NCI-H748 (cell line): ENCODE data around the gene RTEL1.
"Not testable (repeated sequence)": the region's sequence is repeated elsewhere in the genome, so short reads cannot be mapped to it uniquely, and the experiment has no call there.

Experiments used
- DNase-seq: peaks from one replicate; lab custom pipeline; 2025; ENCODE audit not compliant: unreplicated experiment; lab: John Stamatoyannopoulos, UW

The RTEL1 gene

DNA sequence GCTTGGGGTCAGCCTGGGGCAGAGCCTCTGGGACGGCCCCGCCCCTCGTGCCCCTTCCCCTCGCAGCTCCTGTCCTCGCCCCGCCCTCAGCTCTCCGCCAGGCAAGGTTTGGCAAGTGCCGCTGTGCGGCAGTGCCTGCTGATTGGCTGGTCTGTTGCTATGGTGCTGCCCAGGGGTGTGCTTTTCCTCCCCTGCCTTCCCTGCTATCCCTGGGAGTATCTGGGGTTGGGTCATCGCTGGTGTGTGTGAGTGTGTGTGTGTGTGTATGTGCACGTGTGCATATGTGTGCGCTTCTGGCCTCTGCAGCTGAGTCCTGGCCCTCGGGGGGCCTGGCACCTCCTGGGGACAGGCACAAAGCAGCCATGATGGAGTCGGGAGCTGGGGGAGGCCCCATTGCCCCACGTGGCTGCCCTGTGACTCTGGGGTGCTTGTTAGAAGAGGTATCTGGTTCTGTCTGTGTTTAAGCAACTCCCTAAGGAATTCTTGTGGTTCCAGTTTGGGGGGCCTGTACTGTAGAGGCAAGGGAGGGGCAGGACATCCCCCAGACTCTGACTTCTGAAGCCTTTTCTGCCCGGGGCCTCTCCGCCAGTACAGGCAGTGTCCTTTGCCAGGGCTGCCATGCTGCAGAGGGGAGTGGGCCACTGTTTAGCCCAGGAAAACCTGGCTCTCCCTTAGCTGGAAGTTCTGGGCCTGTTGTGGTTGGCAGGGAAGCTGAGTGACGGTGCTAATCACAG is 6.9 kb downstream of the RTEL1 start:
- DNase-seq, result no peak

DNA sequence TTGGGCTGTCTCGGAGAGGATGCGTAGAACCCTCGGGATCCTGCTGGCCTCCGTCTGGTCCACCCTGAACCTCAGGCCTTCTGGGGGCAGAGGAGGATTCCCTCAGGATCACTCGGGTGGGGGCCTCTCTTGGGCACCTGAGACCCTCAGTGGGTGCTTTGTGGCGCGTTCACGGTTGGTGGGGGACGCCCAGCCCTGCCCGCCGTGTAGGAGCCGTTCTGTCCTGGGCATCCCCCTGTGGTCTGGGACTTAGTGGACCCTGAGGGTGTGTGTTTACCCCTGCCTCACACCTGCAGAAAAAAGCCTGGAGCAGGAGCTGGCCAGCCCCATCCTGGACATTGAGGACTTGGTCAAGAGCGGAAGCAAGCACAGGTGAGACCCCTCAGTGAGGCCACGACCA is 7.6 kb downstream of the RTEL1 start:
- DNase-seq, result no peak

DNA sequence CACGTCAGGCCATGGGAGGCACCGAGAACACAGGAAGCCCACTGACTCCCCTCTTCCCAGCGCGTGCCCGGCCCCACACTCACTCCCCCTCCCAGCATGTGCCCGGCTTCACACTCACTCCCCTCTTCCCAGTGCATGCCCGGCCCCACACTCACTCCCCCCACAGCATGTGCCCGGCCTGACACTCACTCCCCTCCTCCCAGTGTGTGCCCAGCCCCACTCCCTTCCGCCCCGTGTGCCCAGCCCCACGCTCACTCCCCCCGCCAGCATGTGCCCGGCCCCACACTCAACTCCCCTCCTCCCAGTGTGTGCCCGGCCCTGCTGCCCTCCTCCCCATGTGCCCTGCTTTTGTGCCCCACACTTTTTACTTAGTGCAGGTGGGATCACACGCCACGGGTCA is 9.7 kb downstream of the RTEL1 start:
- no peak for DNase-seq

GRCh38 chr20:63668351-63668750 is 10.2 kb downstream of the RTEL1 start:
- no peak for DNase-seq

DNA sequence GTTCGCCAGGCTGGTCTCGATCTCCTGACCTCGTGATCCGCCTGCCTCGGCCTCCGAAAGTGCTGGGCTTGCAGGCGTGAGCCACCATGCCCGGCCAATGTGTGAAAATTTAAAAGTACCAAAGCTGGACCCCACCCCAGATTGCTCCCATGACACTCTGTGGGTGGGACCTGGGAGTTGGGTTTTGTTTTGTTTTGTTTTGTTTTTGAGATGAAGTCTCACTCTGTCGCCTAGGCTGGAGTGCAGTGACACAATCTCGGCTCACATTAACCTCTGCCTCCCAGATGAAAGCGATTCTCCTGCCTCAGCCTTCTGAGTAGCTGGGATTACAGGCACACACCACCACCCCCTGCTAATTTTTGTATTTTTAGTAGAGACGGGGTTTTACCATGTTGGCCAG is 13.6 kb downstream of the RTEL1 start:
- not testable (repeated sequence) for DNase-seq

GRCh38 chr20:63672666-63673065 is 14.6 kb downstream of the RTEL1 start:
- no peak for DNase-seq

DNA sequence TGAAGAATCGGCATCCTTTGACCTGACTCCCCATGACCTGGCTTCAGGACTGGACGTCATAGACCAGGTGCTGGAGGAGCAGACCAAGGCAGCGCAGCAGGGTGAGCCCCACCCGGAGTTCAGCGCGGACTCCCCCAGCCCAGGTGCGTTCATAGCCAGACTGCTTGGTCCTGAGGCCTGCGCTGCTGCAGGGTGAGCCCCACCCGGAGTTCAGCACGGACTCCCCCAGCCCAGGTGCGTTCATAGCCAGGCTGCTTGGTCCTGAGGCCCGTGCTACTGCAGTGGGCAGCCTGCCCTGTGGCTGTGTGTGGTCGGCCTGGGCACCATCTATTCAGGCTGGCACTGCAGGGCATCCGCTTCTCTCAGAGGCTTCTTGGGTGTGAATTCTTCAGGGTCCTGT is 15.8 kb downstream of the RTEL1 start:
- no peak for DNase-seq

- DNase-seq, result no peak
Observed at GRCh38 chr20:63675681-63676368, 17.7 kb downstream of the RTEL1 start.

DNA sequence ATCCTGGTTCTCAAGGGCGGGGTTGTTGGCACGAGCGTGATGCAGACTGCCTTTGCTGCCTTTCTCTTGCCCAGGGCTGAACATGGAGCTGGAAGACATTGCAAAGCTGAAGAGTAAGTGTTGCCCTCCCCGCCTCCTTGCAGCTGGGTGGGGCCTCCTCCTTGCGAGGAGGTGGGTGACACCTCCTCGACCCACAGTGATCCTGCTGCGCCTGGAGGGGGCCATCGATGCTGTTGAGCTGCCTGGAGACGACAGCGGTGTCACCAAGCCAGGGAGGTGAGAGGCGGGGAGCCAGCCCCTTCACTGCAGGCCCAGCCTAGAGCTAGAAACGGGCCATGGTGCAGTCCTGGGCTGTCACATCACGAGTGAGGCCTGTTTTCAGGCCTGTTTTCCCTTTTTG is 20.0 kb downstream of the RTEL1 start:
- no peak for DNase-seq

GRCh38 chr20:63678667-63679465 is 20.8 kb downstream of the RTEL1 start:
- no peak for DNase-seq

GRCh38 chr20:63679799-63680305 is 21.7 kb downstream of the RTEL1 start:
- DNase-seq, result no peak

DNA sequence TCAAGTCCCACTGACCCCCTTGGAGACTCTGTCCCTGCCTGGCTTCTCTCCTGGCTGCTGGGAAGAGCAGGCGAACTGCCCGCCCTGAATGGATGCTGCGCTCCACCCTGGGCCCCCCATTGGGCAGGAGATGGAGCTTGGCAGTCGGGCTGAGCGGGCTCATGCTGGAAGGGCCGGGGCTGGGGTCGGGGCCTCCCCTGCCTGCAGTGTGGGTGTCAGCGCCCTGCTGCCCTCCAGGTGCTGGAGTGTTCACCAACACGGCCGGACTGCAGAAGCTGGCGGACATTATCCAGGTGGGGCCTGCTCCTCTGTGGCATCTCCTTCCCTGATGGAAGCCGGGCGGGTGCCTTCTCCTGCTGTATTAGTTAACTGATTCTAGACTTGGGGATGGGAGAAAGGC is 22.3 kb downstream of the RTEL1 start:
- DNase-seq, result no peak

DNA sequence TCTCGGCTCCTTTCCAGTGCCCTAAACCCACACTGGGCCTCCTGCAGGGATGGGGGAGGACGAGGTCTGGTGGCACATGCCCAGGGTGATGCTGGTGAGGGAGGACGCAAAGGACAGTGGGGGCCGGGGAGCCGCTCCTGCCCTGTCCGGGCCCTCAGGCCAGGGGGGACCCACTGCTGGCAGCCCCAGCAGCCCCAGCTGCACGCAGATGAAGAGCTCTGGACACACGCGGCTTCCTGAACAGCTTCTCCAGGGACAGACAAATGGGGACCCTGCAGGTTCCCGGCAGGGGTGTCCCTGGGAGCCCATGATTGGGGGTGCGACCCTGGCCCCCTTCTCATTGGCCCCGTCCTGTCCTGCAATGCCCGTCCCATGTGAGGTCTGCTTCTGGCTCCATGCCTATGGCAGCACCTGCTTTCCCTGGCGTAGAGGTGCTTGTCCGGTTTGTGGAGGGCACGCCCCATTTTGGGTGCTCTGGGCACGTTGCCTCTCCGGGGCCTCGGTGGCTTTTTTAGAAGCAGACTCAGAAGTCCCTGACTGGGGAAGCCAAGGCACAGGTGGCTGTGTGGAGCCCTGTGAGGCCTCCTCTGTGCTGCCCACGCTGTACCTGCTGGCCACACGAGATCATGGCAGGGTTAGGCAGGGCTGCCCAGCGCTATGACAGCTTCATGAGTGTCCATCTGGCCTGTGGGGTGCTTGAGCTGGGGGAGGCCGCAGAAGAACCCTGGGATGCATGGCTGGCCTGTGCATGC is 22.9 kb downstream of the RTEL1 start:
- DNase-seq, result no peak

DNA sequence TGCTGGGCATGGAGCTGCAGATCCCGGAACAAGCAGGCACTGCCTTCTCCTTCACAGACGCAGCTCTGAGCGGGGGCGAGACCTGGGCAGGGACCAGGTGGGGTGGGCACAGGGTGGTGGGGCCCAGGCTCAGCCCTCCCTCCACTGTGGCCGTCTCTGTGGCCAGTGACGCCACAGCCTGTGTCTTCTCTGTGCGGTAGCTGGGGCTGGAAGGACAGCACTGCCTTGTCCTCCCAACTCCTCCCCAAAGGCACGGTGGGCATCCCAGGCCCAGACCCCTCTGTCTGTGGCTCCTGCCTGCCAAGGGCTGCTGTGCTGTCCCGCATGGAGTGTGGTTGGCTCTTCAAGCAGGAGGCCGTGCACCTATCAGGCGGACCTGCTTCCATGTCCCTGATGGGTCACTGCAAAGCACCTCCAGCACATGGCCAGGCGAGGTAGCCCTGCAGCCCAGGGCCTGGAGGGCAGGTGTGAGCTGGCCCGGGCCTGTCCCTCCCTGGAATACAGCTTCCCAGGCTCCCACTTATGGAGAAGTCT is 23.6 kb downstream of the RTEL1 start:
- no peak for DNase-seq

- no peak for DNase-seq
Observed at GRCh38 chr20:63682384-63683139, 24.4 kb downstream of the RTEL1 start.

- no peak for DNase-seq
Observed at GRCh38 chr20:63685269-63686026, 27.3 kb downstream of the RTEL1 start.

- DNase-seq, result no peak
Observed at GRCh38 chr20:63686094-63686491, 28.0 kb downstream of the RTEL1 start.

GRCh38 chr20:63686492-63687321 is 28.6 kb downstream of the RTEL1 start:
- no peak for DNase-seq
